Chondrocyte (in vitro differentiated cells): ENCODE data around the gene WIZ. TPM values are rescaled to one million over a fixed set of nuclear protein-coding genes. Genes with fewer than 3 reads are reported as not detected.
A peak's percentile ranks its signal among the peaks of the same experiment; 100 is the strongest.

Experiments
- DNase-seq: peaks from one replicate; pipeline ENCODE4 v3.0.0; 2021; ENCODE audit warnings: mixed read lengths, low spot score
- H3K27ac Mint-ChIP-seq: one replicate; pipeline ENCODE4 v1.8.0; 2021; ENCODE audit warnings: mild to moderate bottlenecking, moderate library complexity, mixed read lengths; ENCODE audit not compliant: unreplicated experiment
- H3K27me3 Mint-ChIP-seq: 2 replicates; pipeline ENCODE4 v1.8.0; 2021; ENCODE audit warnings: low read depth, mixed read lengths
- H3K36me3 Mint-ChIP-seq: 2 replicates; pipeline ENCODE4 v1.8.0; 2021; ENCODE audit warnings: low read depth, mixed read lengths
- H3K4me1 Mint-ChIP-seq: 2 replicates; pipeline ENCODE4 v1.8.0; 2021; ENCODE audit warnings: low read depth, mild to moderate bottlenecking, mixed read lengths
- H3K4me3 Mint-ChIP-seq: one replicate; pipeline ENCODE4 v1.8.0; 2021; ENCODE audit warnings: mild to moderate bottlenecking, moderate library complexity, mixed read lengths; ENCODE audit not compliant: unreplicated experiment
- H3K9me3 Mint-ChIP-seq: 2 replicates; pipeline ENCODE4 v1.8.0; 2021; ENCODE audit warnings: low read depth, mixed read lengths
- long read RNA-seq: library from polyadenylated mRNA; stranded (forward); transcript quantifications from one replicate; pipeline ENCODE4 v2.0.0, GENCODE V29; 2021
- total RNA-seq: library from RNA; stranded (reverse); gene quantifications from 3 replicates; pipeline ENCODE4 v1.2.1, GENCODE V29; 2021
- TF ChIP-seq, protein P1 (sequence below): fragments of 200-600 bp; sonication (generic); IDR thresholded peaks from 2 replicates; pipeline ENCODE4 v1.5.0; 2021; ENCODE audit warnings: antibody characterized with exemption, mild to moderate bottlenecking, moderate library complexity

The WIZ gene, protein sequence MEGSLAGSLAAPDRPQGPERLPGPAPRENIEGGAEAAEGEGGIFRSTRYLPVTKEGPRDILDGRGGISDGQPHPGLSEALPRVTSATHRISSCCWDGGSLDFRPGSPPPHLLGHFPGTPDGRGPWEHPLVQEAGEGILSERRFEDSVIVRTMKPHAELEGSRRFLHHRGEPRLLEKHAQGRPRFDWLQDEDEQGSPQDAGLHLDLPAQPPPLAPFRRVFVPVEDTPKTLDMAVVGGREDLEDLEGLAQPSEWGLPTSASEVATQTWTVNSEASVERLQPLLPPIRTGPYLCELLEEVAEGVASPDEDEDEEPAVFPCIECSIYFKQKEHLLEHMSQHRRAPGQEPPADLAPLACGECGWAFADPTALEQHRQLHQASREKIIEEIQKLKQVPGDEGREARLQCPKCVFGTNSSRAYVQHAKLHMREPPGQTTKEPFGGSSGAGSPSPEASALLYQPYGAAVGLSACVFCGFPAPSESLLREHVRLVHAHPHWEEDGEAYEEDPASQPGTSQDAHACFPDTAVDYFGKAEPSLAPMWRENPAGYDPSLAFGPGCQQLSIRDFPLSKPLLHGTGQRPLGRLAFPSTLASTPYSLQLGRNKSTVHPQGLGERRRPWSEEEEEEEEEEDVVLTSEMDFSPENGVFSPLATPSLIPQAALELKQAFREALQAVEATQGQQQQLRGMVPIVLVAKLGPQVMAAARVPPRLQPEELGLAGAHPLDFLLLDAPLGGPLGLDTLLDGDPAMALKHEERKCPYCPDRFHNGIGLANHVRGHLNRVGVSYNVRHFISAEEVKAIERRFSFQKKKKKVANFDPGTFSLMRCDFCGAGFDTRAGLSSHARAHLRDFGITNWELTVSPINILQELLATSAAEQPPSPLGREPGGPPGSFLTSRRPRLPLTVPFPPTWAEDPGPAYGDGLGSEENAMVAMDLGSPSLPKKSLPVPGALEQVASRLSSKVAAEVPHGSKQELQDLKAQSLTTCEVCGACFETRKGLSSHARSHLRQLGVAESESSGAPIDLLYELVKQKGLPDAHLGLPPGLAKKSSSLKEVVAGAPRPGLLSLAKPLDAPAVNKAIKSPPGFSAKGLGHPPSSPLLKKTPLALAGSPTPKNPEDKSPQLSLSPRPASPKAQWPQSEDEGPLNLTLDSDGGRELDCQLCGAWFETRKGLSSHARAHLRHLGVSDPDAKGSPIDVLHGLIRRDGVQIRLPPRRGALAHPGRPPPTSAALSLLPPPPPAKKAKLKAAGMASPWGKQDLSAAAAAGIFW (N-terminal part only)
- 50.6 to 54.0 TPM (median 52.4 TPM) in 3 replicates for total RNA-seq
- long read RNA-seq, full-length matches to known transcripts, result 2 of 16 reads
- long read RNA-seq, partial matches to known transcripts, result 12 of 16 reads
- long read RNA-seq, other reads (novel, unspliced or antisense), result 2 of 16 reads

DNA sequence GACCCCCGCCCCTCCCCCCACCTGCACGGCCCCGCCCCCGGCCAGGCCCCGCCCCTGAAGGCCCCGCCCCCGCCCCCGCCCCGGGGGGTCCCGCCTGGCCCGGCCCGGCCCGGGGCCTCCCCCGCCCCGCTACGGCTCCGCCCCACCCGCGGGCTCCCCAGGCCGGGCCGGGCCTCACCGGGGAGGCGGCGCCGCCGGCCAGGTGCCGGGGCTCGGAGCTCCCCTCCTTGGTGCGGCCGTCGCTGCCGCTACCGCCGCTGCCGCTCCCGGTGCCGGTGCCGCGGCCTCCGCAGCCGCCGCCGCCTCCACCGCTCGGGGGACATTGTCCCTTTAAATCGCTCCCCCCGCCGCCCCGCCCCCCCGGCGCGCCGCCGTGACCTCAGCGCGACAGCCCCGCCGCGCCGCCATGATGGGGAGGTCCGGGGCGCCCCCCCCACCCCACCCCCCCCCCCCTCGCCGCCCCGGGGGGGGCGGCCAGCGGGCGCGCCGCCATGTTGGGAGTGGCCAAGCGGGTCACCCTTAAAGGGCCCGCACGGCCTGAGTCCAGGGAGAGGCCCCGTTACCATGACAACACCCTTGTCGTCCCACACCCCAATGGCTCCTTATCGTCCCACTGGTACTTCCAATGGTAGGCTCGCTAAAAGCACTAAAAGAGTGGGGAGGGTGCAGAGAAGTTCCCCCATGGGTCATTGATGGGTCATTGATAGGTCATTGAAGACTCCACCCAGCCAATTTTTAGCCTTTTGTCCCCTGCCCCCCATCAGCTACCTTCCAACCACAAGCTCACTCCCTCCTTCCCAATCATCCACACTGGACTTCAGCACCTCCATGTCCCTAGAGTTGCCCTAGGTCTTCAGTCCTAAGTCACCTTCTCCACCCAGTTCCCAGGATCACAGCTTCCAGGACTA, at the start of gene WIZ:
TSS of gene WIZ (minus strand) at position 337 of the 908 bp plus-strand sequence. CDS start 1,649 bp downstream, outside the sequence.
- DNase-seq, result no peak
- Mint-ChIP-seq H3K4me3 (peak within 1 kb of the TSS; percentile 69), H3K9me3 (no peaks in the 10 kb centered on the region), H3K27me3 (peaks cover 6% of the 10 kb centered on the region), H3K27ac (peak within 1 kb of the TSS; percentile 78), H3K36me3 (no peaks in the 10 kb centered on the region), H3K4me1 (peaks cover 20% of the 10 kb centered on the region)
- TF ChIP-seq, protein P1, sequence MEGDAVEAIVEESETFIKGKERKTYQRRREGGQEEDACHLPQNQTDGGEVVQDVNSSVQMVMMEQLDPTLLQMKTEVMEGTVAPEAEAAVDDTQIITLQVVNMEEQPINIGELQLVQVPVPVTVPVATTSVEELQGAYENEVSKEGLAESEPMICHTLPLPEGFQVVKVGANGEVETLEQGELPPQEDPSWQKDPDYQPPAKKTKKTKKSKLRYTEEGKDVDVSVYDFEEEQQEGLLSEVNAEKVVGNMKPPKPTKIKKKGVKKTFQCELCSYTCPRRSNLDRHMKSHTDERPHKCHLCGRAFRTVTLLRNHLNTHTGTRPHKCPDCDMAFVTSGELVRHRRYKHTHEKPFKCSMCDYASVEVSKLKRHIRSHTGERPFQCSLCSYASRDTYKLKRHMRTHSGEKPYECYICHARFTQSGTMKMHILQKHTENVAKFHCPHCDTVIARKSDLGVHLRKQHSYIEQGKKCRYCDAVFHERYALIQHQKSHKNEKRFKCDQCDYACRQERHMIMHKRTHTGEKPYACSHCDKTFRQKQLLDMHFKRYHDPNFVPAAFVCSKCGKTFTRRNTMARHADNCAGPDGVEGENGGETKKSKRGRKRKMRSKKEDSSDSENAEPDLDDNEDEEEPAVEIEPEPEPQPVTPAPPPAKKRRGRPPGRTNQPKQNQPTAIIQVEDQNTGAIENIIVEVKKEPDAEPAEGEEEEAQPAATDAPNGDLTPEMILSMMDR, result no peak

DNA sequence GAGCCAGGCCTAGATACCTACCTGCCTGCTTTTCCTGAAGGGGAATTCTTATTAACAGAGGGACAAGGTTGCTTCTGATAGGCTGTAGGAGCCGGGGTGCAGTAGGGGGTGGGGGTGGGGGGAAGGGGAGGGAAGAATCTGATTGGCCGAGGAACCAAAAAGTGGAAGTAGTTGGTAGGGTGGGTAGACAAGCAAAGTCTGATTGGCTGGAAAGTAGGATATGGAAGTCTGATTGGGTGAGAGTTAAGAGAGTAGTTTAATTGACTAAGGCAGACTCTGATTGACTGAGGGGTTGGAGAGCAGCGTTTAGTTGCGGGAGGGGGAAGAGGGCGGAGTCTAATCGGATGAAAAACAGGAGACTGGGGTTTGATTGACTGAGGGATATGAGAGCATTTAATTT, 49.2 kb upstream of the WIZ start:
- Mint-ChIP-seq H3K27ac (no peak overlapping the region), H3K27me3 (peaks cover 25% of the 10 kb centered on the region), H3K9me3 (no peaks in the 10 kb centered on the region), H3K36me3 (no peaks in the 10 kb centered on the region), H3K4me3 (no peak overlapping the region), H3K4me1 (no peaks in the 10 kb centered on the region)
- TF ChIP-seq, protein P1, result no peak
- no peak for DNase-seq

DNA sequence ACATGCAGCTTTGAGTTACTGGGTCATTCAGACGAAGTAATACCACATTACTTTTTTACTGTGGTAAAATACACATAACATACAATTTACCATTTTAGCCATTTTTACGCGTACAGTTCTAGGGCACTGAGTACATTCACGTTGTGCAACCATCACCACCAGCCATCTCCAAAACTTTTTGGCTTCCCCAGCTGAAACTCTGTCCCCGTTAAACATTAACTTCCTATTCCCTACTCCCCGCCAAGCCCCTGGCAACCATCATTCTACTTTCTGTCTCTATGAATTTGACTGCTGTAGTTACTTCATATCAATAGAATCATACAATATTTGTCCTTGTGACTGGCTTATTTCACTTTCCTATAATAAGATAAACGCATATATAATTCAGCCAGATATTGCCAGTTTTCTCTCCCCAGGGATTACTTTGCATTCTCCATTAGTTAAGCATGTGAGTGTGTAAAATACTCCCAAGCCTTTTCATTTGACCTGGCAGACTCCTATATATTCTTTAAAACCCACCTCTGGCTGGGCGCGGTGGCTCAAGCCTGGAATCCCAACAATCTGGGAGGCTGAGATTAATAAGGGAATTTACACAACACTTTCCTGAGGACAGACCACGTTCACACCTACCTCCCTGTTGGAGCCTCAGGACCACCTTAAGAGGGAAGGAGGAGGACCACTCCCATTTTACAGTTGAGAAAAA, 48.6 kb upstream of the WIZ start:
- H3K27ac Mint-ChIP-seq, result no peak overlapping the region
- no peaks in the 10 kb centered on the region for H3K4me1 Mint-ChIP-seq
- TF ChIP-seq, protein P1, result no peak
- H3K9me3 Mint-ChIP-seq, result no peaks in the 10 kb centered on the region
- no peak for DNase-seq
- H3K36me3 Mint-ChIP-seq, result no peaks in the 10 kb centered on the region
- H3K4me3 Mint-ChIP-seq, result no peak overlapping the region
- peaks cover 27% of the 10 kb centered on the region for H3K27me3 Mint-ChIP-seq

DNA sequence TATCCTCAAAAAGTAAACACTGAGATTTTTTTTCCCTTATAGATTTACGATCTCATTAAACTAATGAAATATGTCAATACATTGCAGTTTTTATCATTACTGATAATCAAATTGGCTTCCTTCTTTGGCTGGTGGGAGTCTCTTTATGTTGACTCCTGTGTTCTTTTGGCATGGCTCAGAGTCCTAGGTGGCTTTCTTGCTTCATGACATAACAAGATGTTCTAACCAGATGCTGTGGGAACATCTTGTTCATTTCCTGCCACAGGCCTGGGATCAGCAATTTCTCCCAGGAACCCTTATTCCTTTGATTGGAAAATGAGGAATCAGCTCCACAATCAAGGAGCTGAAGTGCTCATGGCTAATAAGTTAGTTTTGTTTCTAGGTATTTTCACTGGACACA, 45.4 kb upstream of the WIZ start:
- DNase-seq, result no peak
- TF ChIP-seq, protein P1, result no peak
- H3K4me3 Mint-ChIP-seq, result no peak overlapping the region
- H3K9me3 Mint-ChIP-seq, result no peaks in the 10 kb centered on the region
- H3K36me3 Mint-ChIP-seq, result no peaks in the 10 kb centered on the region
- H3K27me3 Mint-ChIP-seq, result peaks cover 17% of the 10 kb centered on the region
- H3K4me1 Mint-ChIP-seq, result no peaks in the 10 kb centered on the region
- H3K27ac Mint-ChIP-seq, result no peak overlapping the region
